ENCODE measurements around the gene OMP.
"Not testable (repeated sequence)": the region's sequence is repeated elsewhere in the genome, so short reads cannot be mapped to it uniquely, and the experiment has no call there.

Gene OMP

DNA sequence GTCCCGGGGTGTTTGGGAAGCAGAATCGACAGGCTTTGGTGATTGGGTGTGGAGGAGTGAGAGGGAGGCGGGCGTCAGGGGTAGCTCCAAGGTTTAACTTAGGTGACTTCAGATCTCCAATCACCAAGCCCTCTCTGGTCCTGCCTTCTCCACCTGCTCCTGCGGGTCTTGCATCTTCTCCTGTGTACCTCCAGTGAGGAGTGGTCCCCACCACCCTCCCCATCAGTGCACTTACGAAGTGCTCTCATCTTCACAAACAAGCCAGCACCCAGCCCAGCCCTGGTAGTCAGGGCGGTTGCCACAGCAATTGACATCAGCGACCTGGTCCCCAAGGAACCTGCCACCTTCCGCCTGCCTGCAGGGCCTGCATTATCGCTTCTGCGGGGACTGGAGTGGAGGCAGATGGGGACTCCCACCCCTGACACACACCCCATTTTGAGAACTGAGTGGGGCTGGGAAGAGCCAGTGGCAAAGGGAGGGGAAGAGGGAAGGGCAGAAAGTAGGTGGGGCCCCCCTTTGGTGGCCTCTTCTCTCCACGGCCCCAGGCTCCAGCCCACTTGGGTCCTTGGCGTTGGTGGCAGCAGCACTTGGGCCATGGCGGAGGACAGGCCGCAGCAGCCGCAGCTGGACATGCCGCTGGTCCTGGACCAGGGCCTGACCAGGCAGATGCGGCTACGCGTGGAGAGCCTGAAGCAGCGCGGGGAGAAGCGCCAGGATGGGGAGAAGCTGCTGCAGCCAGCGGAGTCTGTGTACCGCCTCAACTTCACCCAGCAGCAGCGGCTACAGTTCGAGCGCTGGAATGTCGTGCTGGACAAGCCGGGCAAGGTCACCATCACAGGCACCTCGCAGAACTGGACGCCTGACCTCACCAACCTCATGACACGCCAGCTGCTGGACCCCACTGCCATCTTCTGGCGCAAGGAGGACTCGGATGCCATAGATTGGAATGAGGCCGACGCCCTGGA, at the start of gene OMP:
Gene OMP, plus strand, starts transcription at position 595 of the 965 bp plus-strand sequence. Its CDS starts 0 bp downstream, at position 595.
- no peak for DNase-seq (ENCODE audit: low spot score)

DNA sequence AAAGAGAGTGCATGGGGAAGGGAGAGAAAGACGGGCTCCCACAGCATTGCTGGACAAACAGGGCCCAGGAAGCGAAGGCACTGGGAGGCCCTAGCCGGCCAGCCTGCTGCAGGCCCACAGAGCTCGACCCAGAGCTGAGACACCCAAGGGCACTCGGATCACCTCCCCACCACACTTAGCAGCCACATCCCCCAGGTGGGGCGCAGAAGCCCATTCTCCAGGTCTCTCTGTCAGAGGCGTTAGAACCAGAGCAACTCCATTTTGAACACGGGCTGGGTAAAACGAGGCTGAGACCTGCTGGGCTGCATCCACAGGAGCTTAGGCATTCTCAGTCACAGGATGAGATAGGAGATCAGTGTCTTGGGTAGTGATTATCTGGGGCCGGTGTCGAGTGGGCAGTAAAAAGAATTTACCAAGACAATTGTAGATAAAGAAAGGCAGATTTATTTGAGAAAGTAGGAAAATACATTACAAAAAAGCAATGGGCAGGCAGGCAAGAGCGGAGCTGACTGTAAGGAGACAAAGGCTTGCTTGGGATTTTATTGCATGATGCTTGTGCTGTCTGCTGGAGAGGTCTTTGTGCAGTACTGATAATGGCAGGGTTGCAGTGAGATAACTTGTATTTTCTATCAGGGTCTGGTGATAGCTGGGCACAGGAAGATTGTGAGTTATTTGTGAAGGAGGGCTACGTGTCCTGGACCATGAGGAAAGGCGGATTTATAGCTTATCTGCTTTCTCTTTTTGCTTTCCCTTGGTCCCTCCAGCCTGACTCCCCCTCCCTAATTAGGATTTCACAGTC, 49.2 kb upstream of the OMP start:
- DNase-seq (ENCODE audit: low spot score), result no peak

- no peak for DNase-seq (ENCODE audit: low spot score)
These were observed 48.6 kb upstream of the OMP start for GRCh38 chr11:77054084-77054483.

DNA sequence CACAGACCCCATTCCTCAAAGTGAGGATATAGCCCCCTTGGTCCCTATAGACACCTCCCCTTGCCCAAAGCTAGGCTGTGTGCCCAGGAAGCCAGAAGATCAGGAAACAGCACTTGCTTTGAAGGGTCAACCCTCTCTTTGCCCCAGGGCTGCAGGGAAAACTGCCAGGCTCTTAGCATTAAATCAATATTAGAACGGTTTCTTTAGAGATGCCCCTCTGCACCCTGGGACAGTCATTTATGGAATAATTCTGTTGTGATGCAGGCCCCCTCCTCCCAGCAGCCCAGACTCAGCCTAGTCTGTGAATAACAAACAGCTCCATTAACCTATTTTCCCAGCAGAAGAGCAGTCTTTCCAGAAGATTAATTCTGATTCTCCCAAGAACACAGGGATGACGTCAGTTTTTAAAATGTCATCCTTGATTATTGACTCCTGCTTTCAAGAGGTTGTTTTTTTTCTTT, 47.5 kb upstream of the OMP start:
- no peak for DNase-seq (ENCODE audit: low spot score)

DNA sequence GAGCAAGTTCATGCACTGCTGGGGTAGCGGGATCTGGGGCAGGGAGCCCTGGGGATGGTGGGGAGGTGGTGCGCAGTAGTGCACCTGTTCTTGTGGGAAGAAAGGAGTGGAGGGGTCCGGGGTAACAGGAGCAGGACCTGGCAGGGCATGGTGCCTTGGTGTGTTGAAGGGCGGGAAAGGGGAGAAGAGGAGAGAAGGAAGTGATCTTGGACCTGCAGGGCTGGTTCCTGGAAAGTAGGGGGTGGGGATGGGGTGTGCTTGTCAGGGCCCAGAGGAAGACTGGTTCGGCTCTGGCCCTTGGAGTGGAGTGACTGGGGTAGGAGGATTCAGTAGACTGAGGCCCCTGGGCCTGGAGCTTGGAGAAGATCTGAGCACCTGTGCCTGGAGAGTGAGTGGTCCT, 46.7 kb upstream of the OMP start:
- DNase-seq (ENCODE audit: low spot score), result no peak

DNA sequence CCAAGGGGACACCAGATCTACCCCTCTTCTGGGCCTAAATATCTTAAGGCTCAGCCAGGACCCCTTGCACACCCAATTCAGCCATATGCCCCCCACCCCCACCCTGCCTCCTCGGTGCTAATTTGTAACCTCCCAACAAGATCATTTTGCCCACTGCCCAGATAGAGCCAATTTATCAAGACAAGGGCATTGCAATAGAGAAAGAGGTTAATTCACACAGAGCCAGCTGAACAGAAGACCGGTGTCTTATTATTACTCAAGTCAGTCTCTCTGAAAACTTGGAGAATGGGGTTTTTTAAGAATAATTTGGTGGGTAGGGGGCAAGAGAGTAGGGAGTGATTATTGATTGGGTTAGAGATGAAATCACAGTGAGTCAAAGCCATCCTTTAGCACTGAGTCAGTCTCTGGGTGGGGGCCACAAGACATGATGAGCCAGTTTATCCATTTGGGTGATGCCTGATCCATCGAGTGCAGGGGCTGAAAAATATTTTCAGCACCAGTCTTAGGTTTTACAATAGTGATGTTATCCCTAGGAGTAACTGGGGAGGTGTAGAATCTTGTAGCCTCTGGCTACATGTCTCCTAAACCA, 45.7 kb upstream of the OMP start:
- no peak for DNase-seq (ENCODE audit: low spot score)

DNA sequence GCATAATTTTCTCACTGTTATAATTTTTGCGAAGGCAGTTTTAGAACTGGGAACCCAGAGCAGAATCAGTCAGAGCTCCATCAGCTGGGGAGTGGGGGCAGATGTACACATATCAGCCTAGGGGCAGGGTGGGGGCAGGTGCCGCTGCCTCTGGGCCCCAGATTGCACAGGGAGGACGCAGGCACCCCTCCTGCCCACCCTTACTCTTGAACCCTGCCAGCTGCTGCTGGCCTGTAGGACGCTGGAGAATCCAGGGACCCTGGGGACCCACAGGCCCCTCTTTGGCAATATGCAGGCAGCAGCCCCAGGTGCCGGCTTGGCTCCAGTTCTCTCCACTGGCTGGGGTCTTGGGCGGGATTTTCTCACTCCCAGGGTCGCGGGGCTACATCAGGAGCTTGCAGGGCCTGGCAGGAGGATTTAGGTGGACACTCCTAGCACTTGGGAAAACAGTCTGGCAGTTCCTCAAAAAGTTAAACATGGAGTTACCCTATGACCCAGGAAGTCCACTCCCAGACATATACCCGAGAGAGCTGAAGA, 44.6 kb upstream of the OMP start:
- DNase-seq (ENCODE audit: low spot score), result no peak

- no peak for DNase-seq (ENCODE audit: low spot score)
These were observed 43.7 kb upstream of the OMP start for GRCh38 chr11:77058900-77059299.

DNA sequence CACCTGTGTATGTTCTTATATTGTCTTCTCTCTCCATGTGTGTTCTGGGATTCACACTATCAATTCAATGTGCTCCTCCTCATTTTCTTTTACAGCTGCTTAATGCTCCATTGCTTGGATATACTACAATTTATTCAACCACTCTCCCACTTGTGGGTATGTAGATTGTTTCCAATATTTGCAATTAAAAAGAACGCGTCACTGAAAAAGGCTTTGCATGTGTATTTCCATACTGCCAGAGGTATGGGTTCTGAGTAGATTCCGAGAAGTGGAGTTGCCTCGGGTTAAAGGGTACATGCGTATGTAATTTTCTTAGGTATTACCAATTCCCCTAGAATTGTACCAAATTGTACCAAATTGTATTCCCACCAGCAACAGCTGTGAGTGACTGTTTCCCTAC, 42.8 kb upstream of the OMP start:
- no peak for DNase-seq (ENCODE audit: low spot score)

DNA sequence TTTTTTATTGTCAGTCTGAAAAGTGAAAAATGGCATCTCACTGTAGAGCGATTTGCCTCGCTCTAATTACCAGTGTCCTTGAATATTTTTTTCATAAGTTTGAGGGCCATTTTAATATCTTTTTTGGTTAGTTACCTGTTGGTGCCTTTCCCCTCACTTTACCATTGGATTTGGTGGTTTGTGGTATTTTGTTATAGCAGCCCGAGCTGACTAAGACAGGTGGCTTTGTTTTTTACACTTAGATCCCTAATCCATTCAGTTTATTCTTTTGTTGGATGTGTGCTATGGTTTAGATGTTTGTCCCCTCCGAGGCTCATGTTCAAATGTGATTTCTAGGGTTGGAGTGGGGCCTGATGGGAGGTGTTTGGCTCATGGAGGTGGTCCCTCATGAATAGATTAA, 42.4 kb upstream of the OMP start:
- no peak for DNase-seq (ENCODE audit: low spot score)

GRCh38 chr11:77061258-77061657, 41.4 kb upstream of the OMP start:
- not testable (repeated sequence) for DNase-seq (ENCODE audit: low spot score)

GRCh38 chr11:77062924-77063323, 39.7 kb upstream of the OMP start:
- DNase-seq (ENCODE audit: low spot score), result no peak

DNA sequence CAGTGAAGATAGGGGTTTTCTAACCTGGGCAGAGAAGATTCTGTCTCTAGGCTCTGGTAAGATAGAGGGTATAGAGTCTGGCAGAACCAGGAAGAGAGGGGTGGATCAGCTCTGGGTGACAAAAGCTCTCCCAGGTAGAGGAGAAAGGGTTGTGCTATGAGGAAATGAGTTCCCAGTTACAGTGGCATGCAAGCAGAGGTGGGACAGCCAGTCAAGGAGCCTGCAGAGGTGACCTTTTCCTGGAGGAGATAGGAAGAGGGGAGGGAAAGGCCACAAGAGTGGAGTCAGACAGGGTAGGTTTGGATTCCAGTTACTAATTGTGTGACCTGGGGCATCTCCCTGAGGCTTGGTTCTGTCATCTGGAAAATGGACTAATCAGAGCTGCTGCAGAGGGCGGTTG, 39.2 kb upstream of the OMP start:
- no peak for DNase-seq (ENCODE audit: low spot score)

DNA sequence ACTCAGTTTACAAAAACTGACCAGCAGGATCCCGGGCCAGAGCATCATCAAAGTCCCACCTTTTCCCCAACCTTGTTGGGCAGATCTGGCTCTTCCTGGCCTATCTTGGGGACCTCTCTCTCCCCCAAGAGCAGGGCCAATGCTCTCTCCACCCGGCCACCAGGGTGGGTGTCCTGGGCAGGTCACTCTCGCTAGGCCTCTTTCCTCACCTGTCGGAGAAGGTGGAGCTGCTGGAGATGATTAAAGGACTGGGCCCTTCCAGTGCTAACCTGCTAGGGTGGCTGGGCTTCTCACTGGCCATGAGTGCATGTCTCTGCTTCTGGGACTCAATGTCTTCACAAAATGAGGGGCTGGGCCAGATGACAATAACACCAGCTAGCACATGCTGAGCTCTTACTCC, 38.8 kb upstream of the OMP start:
- DNase-seq (ENCODE audit: low spot score), result no peak

GRCh38 chr11:77064648-77065217, 37.9 kb upstream of the OMP start:
- no peak for DNase-seq (ENCODE audit: low spot score)

DNA sequence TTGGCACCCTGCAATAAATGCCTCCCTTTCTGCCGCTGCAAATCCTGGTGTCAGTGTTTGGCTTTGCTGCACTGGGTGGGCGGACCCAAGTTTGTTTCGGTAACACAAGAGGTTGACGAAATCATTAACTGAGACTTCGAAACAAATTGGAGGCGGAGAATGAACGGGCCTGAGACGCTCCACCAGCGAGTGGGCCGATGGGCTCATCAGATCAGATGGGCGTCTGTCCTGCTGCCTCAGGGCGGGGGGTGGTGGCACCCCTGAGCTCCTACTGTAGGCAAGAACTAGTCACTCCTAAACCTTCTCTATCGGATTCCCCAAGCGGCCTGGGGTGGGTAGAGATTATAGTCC, 36.8 kb upstream of the OMP start:
- DNase-seq (ENCODE audit: low spot score), result no peak

GRCh38 chr11:77066229-77067042, 36.2 kb upstream of the OMP start, which contains the start of gene CAPN5:
CAPN5 (plus strand) TSS chr11:77066971; CDS start chr11:77084887, 17,916 bp downstream.
- DNase-seq (ENCODE audit: low spot score), result peak; percentile 93

- no peak for DNase-seq (ENCODE audit: low spot score)
These were observed 34.7 kb upstream of the OMP start for GRCh38 chr11:77067861-77068443.

DNA sequence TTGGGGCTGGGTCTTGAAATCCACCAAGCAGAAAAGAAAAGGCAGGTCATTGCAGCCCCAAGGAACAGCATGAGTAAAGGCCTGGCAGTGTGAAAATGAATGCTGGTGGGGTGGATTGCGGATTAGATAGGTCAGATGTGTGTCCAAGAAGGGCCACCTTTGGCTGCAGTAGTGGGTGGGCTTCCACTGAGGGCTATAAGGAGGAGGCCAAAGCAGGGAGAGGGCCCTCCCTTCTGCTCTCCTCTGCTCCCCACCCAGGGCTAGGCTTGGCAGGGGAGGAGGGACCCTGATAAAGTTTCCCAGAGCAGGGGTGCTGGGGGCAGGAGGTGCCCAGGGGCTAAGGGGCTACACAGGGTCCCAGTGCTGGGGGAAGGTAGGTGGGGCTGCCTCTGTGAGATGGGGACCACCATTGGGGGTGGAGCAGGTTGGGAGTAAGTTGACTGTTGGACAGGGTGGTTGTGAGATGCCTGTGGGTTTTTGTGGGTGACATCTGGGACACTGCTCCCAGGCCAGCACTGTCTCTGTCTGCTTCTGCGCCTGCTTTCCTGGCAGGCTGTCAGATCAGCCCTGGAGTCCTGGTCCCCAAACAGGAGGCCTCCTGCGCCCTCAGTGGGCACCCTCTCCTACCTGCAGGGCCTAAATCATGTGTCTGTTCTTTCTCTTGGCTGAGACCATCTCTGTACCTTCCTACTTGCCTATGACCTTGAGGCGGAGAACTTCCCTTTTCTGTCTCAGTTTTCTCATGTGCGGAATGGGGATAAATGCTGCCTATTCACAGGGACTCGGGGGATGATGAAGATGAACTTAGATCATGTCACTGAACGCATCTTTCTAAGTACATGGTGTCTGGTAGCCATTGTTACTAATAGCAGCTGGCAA, 33.9 kb upstream of the OMP start:
- DNase-seq (ENCODE audit: low spot score), result no peak

All from globus pallidus (tissue), 1 donor.